ENCODE results near the gene HIPK2.

GRCh38 chr7:139753081-139753692, 24.6 kb downstream of the HIPK2 start:
- no peak for TF ChIP-seq EZH2 (IDR thresholded peaks at IDR 0.05)
- no peak for TF ChIP-seq POLR2AphosphoS5 (IDR thresholded peaks at IDR 0.05; ENCODE audit: borderline replicate concordance, low read depth, low read length)
- no peak for TF ChIP-seq FOXP2 (optimal IDR thresholded peaks at IDR 0.05; ENCODE audit: control extremely low read depth, extremely low read length, insufficient read depth)
